ENCODE results near the gene TSC22D1. TPM values are rescaled to one million over a fixed set of nuclear protein-coding genes. Genes with fewer than 3 reads are reported as not detected.

TSC22D1 gene
- total RNA-seq, 4 donors from 2014 or later: 70.1 to 194 (median 152) TPM

- no peaks in the 10 kb centered on the region for H3K36me3 ChIP-seq
- H3K9me3 ChIP-seq: no peaks in the 10 kb centered on the region
- no peak overlapping the region for H3K27ac ChIP-seq
- no peaks in the 10 kb centered on the region for H3K27me3 ChIP-seq
- no peak overlapping the region for H3K4me3 ChIP-seq
- DNase-seq: no peak
- H3K4me1 ChIP-seq: no peaks in the 10 kb centered on the region
- no peak for TF ChIP-seq CTCF (IDR thresholded peaks at IDR 0.05)
- no peak for TF ChIP-seq POLR2A (IDR thresholded peaks at IDR 0.05)
These were observed 16.2 kb upstream of the TSC22D1 start for GRCh38 chr13:44592216-44592847.

- no peak for DNase-seq
- no peaks in the 10 kb centered on the region for H3K36me3 ChIP-seq
- H3K9me3 ChIP-seq: no peaks in the 10 kb centered on the region
- H3K27me3 ChIP-seq: no peaks in the 10 kb centered on the region
- H3K4me3 ChIP-seq: no peak overlapping the region
- H3K4me1 ChIP-seq: no peaks in the 10 kb centered on the region
- TF ChIP-seq CTCF (IDR thresholded peaks at IDR 0.05): no peak
- TF ChIP-seq POLR2A (IDR thresholded peaks at IDR 0.05): no peak
- no peak overlapping the region for H3K27ac ChIP-seq
These were observed 15.2 kb upstream of the TSC22D1 start for GRCh38 chr13:44591316-44591715.

GRCh38 chr13:44583137-44583536, 7.0 kb upstream of the TSC22D1 start:
- no peaks in the 10 kb centered on the region for H3K36me3 ChIP-seq
- H3K4me1 ChIP-seq: peaks cover 0 to 4% (median 0%) of the 10 kb centered on the region in 4 donors
- TF ChIP-seq POLR2A (IDR thresholded peaks at IDR 0.05): no peak
- no peak for TF ChIP-seq CTCF (IDR thresholded peaks at IDR 0.05)
- no peak overlapping the region for H3K4me3 ChIP-seq
- no peak for DNase-seq
- H3K27me3 ChIP-seq: no peaks in the 10 kb centered on the region
- H3K9me3 ChIP-seq: no peaks in the 10 kb centered on the region
- H3K27ac ChIP-seq: no peak overlapping the region

- peak in 1 of 3 donors; percentile 25 for DNase-seq
- no peak for TF ChIP-seq POLR2A (IDR thresholded peaks at IDR 0.05)
- no peak for TF ChIP-seq CTCF (IDR thresholded peaks at IDR 0.05)
- H3K9me3 ChIP-seq: no peaks in the 10 kb centered on the region
- H3K4me1 ChIP-seq: peaks cover 0 to 27% (median 0%) of the 10 kb centered on the region in 4 donors
- no peaks in the 10 kb centered on the region for H3K36me3 ChIP-seq
- H3K4me3 ChIP-seq: peak overlapping the region; percentile 78 to 97 (median 93)
- peak overlapping the region; percentile 95 to 99 (median 98) for H3K27ac ChIP-seq
- H3K27me3 ChIP-seq: no peaks in the 10 kb centered on the region
These were observed 1.9 kb upstream of the TSC22D1 start for GRCh38 chr13:44578067-44578400.

GRCh38 chr13:44577236-44578066, 1.3 kb upstream of the TSC22D1 start:
- Histone ChIP-seq H3K27ac (peak overlapping the region; percentile 95 to 99 (median 98)), H3K4me3 (peak overlapping the region; percentile 78 to 97 (median 93)), H3K27me3 (no peaks in the 10 kb centered on the region), H3K36me3 (no peaks in the 10 kb centered on the region), H3K4me1 (peaks cover 0 to 32% (median 0%) of the 10 kb centered on the region in 4 donors), H3K9me3 (no peaks in the 10 kb centered on the region)
- peak; percentile 62 to 67 for TF ChIP-seq POLR2A (IDR thresholded peaks at IDR 0.05)
- TF ChIP-seq CTCF (IDR thresholded peaks at IDR 0.05): peak in 1 of 6 experiments; percentile 3
- DNase-seq: peak; percentile 94 to 98 (median 98)

All from Peyer's patch (tissue), 4 donors.